Large intestine (tissue), 3 donors: ENCODE results near the gene PIK3R3. TPM values are rescaled to one million over a fixed set of nuclear protein-coding genes. Genes with fewer than 3 reads are reported as not detected.

ENCODE experiments used
- DNase-seq, 2 donors: peaks; one replicate each; pipeline versions ENCODE4 v3.0.0 to v3.0.0-alpha.2; 2013
- H3K27ac ChIP-seq: one replicate; pipeline ENCODE4 v1.5.1; 2013; ENCODE audit warnings: low read length
- H3K27me3 ChIP-seq: 2 replicates; pipeline ENCODE4 v1.6.1; 2013; ENCODE audit warnings: low read length; ENCODE audit not compliant: control insufficient read depth, insufficient read depth
- H3K36me3 ChIP-seq: 2 replicates; pipeline ENCODE4 v1.6.1; 2013; ENCODE audit warnings: low read length; ENCODE audit not compliant: control insufficient read depth, insufficient read depth
- H3K4me1 ChIP-seq: one replicate; pipeline ENCODE4 v1.6.1; 2013; ENCODE audit warnings: low read length; ENCODE audit not compliant: control insufficient read depth, insufficient read depth
- H3K4me3 ChIP-seq: one replicate; pipeline ENCODE4 v1.5.1; 2013; ENCODE audit warnings: low read length
- H3K9me3 ChIP-seq: one replicate; pipeline ENCODE4 v1.6.1; 2013; ENCODE audit warnings: mild to moderate bottlenecking, low read depth, low read length, moderate library complexity; ENCODE audit not compliant: control insufficient read depth
- WGBS: methylation state at CpG from one replicate; pipeline ENCODE4 v1.1.5; 2013; ENCODE audit warnings: low lambda C conversion rate; ENCODE audit not compliant: insufficient coverage; 5-methylcytosine and 5-hydroxymethylcytosine counted together
- polyA plus RNA-seq: library from polyadenylated mRNA; unstranded; fragments of 120-200 nt; gene quantifications from one replicate; pipeline ENCODE4 v1.2.1, GENCODE V29; 2013

Gene PIK3R3
- polyA plus RNA-seq, 1 donor: 7.4 TPM

GRCh38 chr1:46131712-46132528, 509 bp downstream of the PIK3R3 start:
- H3K4me1 ChIP-seq: peaks cover 5% of the 10 kb centered on the region
- 0% methylated on average over 4 of the region's 38 CpGs for WGBS
- peak overlapping the region; percentile 72 for H3K4me3 ChIP-seq
- DNase-seq: peak in 1 of 2 donors; percentile 60
- no peaks in the 10 kb centered on the region for H3K36me3 ChIP-seq
- no peaks in the 10 kb centered on the region for H3K9me3 ChIP-seq
- peak overlapping the region; percentile 87 for H3K27ac ChIP-seq
- peaks cover 3% of the 10 kb centered on the region for H3K27me3 ChIP-seq

- no peaks in the 10 kb centered on the region for H3K9me3 ChIP-seq
- H3K4me1 ChIP-seq: peaks cover 5% of the 10 kb centered on the region
- WGBS: 0% methylated on average over 4 of the region's 10 CpGs
- peak in 1 of 2 donors; percentile 26 for DNase-seq
- peak overlapping the region; percentile 72 for H3K4me3 ChIP-seq
- H3K27me3 ChIP-seq: peaks cover 3% of the 10 kb centered on the region
- H3K36me3 ChIP-seq: no peaks in the 10 kb centered on the region
- H3K27ac ChIP-seq: no peak overlapping the region
Observed at GRCh38 chr1:46131093-46131492, 1.3 kb downstream of the PIK3R3 start.

GRCh38 chr1:46130606-46131005, 1.8 kb downstream of the PIK3R3 start:
- 28% methylated on average over 3 of the region's 5 CpGs for WGBS
- no peaks in the 10 kb centered on the region for H3K9me3 ChIP-seq
- peak overlapping the region; percentile 72 for H3K4me3 ChIP-seq
- H3K36me3 ChIP-seq: no peaks in the 10 kb centered on the region
- peaks cover 5% of the 10 kb centered on the region for H3K4me1 ChIP-seq
- peak in 1 of 2 donors; percentile 20 for DNase-seq
- peaks cover 3% of the 10 kb centered on the region for H3K27me3 ChIP-seq
- no peak overlapping the region for H3K27ac ChIP-seq

- Histone ChIP-seq H3K27ac (no peak overlapping the region), H3K4me3 (peak overlapping the region; percentile 72)
- no peak for DNase-seq
Observed at GRCh38 chr1:46130121-46130520, 2.3 kb downstream of the PIK3R3 start.

GRCh38 chr1:46128344-46128743, 4.1 kb downstream of the PIK3R3 start:
- H3K9me3 ChIP-seq: no peaks in the 10 kb centered on the region
- no CpG with 5 or more reads among the region's 3 CpGs for WGBS
- H3K4me1 ChIP-seq: no peaks in the 10 kb centered on the region
- no peak overlapping the region for H3K27ac ChIP-seq
- peaks cover 3% of the 10 kb centered on the region for H3K27me3 ChIP-seq
- H3K4me3 ChIP-seq: no peak overlapping the region
- no peak for DNase-seq
- H3K36me3 ChIP-seq: no peaks in the 10 kb centered on the region

More at GRCh38 chr1:46130121-46130520, 2.3 kb downstream of the PIK3R3 start:
- 100% methylated on average over 1 of the region's 1 CpG for WGBS
- no peaks in the 10 kb centered on the region for H3K9me3 ChIP-seq
- peaks cover 3% of the 10 kb centered on the region for H3K27me3 ChIP-seq
- peaks cover 5% of the 10 kb centered on the region for H3K4me1 ChIP-seq
- no peaks in the 10 kb centered on the region for H3K36me3 ChIP-seq

- H3K4me3 ChIP-seq: no peak overlapping the region
- DNase-seq: no peak
- no peaks in the 10 kb centered on the region for H3K36me3 ChIP-seq
- no peaks in the 10 kb centered on the region for H3K4me1 ChIP-seq
- no peaks in the 10 kb centered on the region for H3K9me3 ChIP-seq
- no peak overlapping the region for H3K27ac ChIP-seq
- no peaks in the 10 kb centered on the region for H3K27me3 ChIP-seq
Observed at GRCh38 chr1:46118856-46119255, 13.6 kb downstream of the PIK3R3 start.

GRCh38 chr1:46117810-46118494, 14.5 kb downstream of the PIK3R3 start:
- H3K27me3 ChIP-seq: no peaks in the 10 kb centered on the region
- H3K9me3 ChIP-seq: no peaks in the 10 kb centered on the region
- WGBS: 100% methylated on average over 1 of the region's 5 CpGs
- DNase-seq: no peak
- no peaks in the 10 kb centered on the region for H3K36me3 ChIP-seq
- no peak overlapping the region for H3K27ac ChIP-seq
- no peak overlapping the region for H3K4me3 ChIP-seq
- H3K4me1 ChIP-seq: no peaks in the 10 kb centered on the region

- no peaks in the 10 kb centered on the region for H3K27me3 ChIP-seq
- no peaks in the 10 kb centered on the region for H3K9me3 ChIP-seq
- WGBS: 83% methylated on average over 1 of the region's 2 CpGs
- H3K36me3 ChIP-seq: no peaks in the 10 kb centered on the region
- no peaks in the 10 kb centered on the region for H3K4me1 ChIP-seq
- H3K4me3 ChIP-seq: no peak overlapping the region
- DNase-seq: no peak
- H3K27ac ChIP-seq: no peak overlapping the region
Observed at GRCh38 chr1:46114925-46115603, 17.4 kb downstream of the PIK3R3 start.

GRCh38 chr1:46113948-46114347, 18.5 kb downstream of the PIK3R3 start:
- Histone ChIP-seq H3K27me3 (no peaks in the 10 kb centered on the region), H3K4me1 (no peaks in the 10 kb centered on the region), H3K36me3 (no peaks in the 10 kb centered on the region), H3K4me3 (no peak overlapping the region), H3K9me3 (no peaks in the 10 kb centered on the region), H3K27ac (no peak overlapping the region)
- no CpG with 5 or more reads among the region's 5 CpGs for WGBS
- DNase-seq: no peak

GRCh38 chr1:46112108-46112507, 20.3 kb downstream of the PIK3R3 start:
- H3K4me1 ChIP-seq: no peaks in the 10 kb centered on the region
- no peak for DNase-seq
- 100% methylated on average over 1 of the region's 1 CpG for WGBS
- no peak overlapping the region for H3K27ac ChIP-seq
- H3K4me3 ChIP-seq: no peak overlapping the region
- no peaks in the 10 kb centered on the region for H3K36me3 ChIP-seq
- no peaks in the 10 kb centered on the region for H3K9me3 ChIP-seq
- no peaks in the 10 kb centered on the region for H3K27me3 ChIP-seq
